Measurements from ENCODE around the gene KRT26.

DNA sequence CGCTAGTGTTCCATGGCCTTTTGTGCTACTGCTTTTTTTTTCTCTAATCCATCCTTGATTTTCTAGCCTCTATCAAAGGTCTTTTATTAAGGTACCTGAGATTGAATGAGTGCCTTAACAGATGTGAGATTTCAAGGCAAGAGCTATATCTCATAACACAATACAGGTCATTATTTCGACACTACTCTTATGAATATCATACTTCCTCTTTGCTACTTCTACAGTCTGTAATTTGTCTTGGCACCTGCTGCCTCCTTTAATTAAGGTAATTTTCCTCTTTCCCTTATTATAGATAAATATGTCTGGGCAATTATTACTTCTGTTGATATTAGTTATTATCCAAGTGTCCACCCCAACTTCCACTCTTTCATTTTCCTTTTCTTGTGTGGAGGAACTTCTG is 22.5 kb upstream of the KRT26 start:
- TF ChIP-seq, protein P1, sequence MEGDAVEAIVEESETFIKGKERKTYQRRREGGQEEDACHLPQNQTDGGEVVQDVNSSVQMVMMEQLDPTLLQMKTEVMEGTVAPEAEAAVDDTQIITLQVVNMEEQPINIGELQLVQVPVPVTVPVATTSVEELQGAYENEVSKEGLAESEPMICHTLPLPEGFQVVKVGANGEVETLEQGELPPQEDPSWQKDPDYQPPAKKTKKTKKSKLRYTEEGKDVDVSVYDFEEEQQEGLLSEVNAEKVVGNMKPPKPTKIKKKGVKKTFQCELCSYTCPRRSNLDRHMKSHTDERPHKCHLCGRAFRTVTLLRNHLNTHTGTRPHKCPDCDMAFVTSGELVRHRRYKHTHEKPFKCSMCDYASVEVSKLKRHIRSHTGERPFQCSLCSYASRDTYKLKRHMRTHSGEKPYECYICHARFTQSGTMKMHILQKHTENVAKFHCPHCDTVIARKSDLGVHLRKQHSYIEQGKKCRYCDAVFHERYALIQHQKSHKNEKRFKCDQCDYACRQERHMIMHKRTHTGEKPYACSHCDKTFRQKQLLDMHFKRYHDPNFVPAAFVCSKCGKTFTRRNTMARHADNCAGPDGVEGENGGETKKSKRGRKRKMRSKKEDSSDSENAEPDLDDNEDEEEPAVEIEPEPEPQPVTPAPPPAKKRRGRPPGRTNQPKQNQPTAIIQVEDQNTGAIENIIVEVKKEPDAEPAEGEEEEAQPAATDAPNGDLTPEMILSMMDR (IDR thresholded peaks at IDR 0.05), result no peak
- TF ChIP-seq ZFX (IDR thresholded peaks at IDR 0.05; ENCODE audit: borderline replicate concordance), result no peak

Data from 22Rv1 (cell line).